GM18867 (cell line): ENCODE data around the gene CDH4.

ENCODE experiments used
- ATAC-seq: cut with Tn5 transposase; IDR thresholded peaks from one replicate; pipeline ENCODE4 v1.9.1; 2021; ENCODE audit warnings: mild to moderate bottlenecking, moderate library complexity; ENCODE audit not compliant: unreplicated experiment

CDH4 gene

DNA sequence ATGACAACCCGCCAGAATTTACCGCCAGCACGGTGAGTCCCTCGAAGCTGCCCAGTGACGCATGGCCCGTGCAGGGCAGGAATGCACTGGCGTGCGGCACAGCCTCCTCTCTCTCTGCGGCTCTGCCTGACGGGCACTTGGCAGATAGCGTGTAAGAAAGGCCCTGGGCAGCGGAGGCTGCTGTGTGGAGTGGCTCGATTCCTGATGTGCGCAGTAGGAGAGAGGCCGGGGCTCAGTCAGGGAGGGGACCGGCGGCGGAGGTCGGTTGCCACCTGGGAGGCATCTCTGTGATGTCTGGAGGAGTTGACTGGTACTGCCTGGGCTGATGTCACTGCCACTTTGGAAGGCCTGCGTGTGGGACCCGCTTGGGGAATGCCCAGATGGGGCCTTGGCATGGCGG is 643.0 kb downstream of the CDH4 start:
- ATAC-seq = no peak

DNA sequence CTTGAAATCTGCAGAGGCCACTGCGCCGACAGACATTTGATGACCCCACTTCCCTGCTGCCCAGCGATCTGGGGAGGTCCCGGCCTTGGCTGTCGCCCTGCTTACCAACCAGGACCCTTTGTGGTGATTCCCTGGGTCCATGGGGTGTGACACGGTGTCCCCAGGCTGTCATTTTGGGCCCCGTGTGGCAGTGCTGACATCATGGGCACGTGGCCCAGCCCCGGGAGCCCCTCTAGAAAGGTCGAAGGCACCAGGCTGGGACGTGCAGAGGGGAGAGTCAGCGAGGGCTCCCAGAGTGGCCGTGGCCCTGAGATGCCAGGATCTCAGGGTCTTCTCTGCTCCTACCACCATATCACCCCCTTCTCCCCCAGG is 643.6 kb downstream of the CDH4 start:
- no peak for ATAC-seq

DNA sequence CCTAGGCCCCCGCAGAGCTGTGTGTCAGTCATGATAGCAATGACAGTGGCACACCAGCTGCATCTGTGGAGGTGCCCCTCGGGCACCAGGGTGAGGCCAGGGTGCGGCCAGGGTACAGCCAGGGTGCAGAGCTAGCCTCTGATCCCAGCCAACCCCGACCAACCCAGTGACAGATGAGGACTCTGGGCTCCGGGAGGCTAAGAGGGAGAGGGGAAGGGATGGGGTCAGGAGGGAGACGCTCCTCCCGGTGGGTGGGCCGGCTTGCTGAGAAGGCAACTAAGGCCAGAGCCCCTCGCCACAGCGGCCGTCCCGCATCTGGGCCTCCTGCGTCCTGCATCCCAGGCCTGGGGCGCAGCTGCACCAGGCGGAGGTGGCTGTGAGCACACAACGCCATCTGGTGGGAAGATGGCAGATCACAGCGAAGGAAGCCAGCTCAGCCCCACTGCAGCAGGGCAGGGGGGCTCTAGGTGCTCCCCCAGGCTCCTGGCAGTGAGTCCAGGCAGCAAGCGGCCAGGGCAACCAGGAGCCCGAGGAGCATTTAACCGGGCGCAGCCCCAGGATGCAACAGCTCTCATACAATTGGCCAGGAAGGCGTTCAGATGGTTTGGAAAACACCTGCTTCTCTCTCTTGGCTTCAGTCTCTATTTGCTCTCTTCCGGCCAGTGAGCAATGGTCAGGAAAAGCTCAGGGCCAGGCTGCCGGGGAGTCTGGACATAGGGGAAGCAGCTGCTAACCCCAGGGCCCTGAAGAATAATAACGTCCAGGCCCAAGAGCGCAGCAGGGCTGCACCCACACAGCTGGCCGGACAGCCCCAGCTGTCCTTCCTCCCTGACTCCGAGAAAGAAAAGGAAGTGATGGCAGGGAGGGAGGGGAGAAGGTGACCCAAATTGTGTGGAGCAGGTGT is 644.2 kb downstream of the CDH4 start:
- no peak for ATAC-seq

DNA sequence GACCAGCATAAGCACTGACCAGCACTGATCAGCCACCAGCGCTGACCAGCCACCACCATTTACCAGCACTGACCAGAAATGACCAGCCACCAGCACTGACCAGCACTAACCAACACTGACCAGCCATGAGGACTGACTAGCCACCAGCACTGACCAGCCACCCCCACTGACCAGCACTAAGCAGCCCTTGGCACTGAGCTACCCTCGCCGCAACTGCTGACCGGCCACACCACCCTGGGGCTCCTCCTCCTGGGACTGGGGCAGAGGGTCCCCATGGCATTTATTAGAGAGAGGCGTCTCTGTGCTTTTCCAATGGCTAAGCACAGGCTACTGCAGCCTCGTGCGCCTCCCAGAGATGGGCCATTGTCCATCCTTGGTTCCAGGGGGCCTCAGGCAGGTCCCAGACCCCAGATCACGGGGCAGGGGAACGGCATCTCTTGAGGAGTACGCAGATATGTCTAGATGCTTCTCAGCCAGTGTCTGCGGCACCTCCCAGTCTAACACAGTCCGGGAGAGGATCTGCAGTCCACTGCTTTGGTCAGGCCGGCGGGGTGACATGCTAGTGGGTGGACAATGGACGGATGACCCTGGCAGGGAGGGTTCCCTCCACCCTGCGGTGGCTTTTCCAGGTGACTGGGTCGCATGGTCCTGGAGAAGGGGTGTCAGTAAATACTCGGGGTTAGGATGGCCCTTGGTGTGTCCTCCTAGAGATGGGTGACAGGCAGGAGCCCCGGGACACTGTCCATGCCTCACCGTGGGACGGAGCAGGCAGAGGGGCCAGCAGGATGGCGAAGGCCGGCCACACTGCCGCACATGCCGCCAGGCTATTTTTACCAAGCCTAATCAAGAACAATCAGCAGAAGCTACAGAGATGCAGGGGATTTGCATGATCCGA is 645.6 kb downstream of the CDH4 start:
- no peak for ATAC-seq

DNA sequence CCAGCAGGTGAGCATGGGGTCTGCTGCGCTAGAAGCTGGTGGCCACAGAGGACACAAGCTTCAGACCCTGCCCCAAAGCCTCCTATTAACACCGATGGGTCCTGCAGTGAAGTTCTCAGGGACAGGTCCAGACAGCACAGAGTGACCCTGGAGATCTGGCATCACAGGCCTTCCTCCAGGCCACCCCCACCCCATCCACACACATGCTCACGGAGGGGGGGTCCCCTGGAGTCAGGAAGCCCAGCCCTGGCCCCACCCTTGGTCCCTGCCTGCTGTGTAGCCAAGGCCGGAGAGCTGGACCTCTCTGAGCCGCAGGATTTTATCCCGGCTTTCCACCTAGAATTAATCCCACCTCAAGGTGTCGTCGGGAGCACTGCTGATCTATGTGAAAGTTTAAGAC is 646.3 kb downstream of the CDH4 start:
- no peak for ATAC-seq

DNA sequence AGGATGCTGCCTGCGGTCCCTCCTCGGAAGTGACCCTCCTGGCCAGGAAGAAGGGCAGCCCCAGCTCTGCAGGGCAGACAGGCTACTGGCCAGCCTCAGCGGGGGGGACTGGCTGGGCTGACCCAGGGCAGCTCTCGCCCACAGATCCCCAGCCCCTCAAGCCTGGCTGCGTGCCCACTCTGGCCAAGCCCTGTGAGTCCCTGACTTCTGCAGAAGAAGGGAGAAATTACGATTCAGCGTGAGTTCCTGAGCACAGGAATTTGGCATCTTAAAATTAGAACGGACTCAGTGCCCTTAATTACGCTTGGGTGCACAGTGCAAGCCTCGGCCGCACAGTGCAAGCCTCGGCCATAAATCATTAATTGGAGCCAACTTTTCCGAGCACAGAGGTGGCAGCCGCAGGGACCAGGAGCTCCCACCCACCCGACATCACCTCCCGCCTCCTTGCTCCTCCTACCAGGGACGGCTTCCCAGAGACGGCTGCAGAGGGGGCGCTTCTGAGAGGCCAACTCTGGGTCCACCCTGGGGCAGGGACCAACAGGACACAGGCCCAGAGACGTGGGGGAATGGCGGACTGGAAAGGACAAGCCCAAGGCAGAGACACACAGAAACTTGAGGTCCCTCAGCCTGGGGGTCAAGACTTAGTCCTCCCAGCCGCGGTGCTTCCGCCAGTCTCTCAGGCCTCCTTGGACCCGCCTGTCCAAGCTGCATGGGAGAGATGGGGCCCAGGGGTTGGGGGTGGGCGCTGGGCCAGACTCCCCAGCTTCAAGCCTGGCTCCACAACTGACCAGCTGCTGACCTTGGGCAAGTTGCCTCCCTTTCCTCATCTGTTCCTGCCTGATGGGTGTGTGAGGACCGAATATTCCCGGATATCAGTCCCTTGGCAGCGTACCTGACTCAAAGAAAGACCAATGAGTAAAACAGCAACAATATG is 648.2 kb downstream of the CDH4 start:
- no peak for ATAC-seq

DNA sequence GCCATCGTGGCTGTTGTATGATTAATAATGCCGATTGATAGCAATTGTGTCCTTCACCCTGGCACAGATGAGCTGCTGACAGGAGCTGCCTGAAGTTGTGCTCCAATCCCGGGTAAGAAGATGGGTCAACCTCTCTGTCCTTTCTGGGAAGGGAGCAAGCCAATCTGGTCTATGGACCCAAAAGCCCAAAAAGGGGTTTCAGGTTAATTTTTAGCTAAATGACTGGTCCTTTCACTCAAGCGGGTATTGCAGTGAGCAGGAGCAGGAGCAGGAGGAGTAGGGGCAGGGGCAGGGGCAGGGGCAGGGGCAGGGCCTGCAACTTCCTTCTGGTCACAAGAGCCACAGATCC is 648.9 kb downstream of the CDH4 start:
- no peak for ATAC-seq

DNA sequence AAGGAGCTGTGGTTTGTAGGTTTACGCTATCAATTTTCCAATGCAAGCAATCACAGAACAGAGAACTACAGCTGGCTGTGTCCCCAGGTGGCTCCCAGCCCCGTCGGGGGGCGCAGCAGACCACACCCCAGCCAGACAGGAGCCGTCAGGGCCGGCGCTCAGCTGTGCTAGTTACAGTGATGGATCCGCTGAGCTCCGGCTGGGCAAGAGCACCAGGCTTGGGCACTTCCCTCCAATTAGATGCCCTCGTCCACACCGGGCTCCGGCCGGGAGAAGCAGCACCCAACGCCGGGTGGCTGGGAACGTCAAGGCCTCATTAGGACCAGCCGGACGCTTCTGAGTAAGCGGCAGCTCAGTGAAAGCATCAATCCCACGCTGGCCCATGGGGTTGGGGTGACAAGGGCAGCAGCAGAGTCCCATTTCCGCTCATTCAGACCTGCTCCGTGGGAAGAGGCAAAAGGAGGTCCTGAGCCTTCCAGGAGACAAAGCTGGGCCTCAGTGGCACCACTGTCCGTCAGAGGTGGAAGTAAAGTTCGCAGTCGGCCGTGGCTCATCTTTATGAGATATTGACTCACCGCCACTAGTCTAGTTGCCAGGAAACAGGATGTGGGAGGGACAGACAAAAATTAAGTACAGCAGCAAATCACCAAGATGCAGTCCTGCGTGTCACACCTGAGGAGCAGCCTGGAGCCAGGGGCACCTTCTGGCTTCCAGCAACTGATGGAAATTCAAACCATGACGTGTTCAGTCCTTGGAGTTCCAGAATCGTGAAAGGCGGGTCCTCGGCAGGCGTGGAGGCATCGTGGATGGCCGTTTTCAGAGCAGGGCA is 649.5 kb downstream of the CDH4 start:
- no peak for ATAC-seq

DNA sequence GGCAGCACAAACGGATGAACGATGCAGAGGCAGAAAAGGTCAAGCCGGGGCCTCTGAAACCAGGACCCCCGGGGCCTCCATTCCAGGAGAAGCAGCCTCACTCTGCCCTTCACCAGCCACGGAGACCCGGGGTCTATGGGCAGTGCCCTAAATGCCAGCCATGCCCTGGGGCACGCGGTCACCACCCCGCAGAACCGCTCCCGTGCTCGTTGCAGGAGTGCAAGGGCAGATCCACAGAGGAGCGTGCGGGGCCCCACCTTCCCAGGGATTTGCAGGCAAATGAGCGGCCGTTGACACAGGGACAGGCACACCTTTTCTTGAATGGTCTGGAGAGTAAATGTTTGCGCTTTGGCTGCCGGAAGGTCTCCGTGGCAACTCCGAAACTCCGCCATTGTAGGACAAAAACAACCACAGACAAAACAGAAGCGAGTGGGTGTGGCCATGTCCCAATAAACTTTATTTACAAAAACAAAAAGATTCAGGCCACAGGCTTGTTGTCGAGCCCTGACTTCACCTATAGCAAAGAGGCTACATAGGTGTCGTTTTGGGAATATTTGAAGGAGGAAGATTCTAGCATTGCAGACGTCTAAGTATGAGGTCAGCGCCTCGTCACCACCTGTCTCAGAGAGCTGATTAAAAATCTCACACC is 650.3 kb downstream of the CDH4 start:
- no peak for ATAC-seq

DNA sequence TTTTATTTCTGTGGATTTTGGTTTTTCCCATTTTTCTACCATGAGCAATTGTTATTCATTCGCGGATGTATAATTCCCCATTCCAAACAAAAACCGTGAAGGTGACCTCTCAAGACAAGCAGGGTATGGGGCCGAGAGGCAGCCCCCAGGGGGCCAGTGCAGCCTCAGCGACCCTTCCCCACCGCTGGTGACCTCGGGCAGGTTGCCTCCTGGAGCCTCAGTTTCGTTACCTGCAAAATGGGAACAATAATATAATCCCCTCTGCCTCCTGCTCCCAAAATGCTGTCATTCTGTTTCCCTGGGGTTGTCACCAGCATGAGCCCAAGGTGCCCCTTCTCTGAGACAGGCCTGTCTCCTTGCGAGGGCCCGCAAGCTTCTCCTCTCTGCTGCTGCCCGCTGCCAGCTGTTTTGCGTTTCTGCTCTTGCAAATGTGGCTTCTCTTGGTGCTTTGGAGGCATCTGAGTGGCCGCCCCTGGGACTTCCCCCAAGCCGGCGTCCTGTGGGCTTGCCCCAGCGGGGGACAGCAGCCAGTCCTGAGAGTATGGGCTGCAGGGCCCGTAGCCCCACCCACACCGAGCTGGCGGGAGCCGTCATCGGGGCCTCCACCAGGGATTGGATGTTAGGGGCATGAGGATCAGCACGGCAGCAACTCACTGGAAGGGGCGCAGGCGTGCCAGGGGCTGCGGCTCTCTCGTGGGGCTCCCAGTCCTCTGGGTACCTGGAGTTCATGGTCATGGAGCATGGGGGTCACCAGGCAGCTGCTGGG is 651.7 kb downstream of the CDH4 start:
- no peak for ATAC-seq

DNA sequence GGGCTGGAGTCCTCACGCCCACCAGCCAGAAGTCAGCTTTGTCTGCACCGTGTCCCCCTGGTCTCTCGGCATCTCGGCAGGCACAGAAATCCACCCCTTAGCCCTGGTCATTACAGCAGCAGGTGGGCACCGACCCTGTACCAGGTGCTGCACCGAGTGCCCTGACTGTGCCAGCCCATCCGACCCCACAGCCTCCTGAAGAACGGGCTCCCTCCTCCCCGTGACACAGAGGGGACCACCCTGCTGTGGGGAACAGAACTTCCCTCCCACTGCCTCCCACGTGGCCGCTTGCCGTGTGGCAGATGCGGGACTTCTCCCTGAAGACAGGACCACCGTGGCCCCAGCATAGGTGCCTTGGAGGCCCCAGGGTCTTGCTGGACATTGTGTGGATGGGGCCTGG is 652.4 kb downstream of the CDH4 start:
- ATAC-seq = no peak

DNA sequence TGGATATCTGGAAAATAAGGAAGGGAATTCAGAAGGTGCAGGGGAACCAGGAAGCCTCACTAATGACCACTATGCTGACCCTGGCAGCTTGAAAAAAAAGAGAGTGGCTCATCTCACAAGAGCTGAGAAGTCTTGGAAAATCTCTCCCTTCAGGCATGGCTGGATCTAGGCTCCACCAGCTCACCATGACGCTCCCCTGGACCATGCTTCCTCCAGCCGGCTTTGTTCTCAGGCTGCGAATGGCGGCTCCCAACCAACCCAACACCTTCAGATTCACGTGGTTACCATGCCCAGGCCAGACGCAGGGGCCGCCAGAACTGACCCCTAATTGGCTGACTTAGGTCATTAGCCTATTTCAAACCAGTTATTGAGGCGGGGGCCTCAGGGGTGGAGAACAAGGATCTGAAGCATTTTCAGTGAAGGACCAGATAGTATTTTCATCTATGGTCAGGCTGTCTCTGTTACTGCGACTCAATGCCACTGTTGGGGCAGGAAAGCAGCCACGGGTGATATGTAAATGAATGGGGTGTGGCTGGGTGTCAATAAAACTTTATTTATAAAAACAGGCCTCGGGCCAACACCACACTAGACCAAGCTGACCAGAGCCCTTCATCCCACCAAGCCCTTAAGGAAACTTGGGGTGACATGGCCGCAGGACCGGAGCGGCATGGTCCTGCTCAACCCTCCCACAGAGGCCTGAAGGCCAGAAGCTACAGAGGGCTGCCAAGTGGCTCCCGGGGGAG is 653.9 kb downstream of the CDH4 start:
- ATAC-seq = no peak

DNA sequence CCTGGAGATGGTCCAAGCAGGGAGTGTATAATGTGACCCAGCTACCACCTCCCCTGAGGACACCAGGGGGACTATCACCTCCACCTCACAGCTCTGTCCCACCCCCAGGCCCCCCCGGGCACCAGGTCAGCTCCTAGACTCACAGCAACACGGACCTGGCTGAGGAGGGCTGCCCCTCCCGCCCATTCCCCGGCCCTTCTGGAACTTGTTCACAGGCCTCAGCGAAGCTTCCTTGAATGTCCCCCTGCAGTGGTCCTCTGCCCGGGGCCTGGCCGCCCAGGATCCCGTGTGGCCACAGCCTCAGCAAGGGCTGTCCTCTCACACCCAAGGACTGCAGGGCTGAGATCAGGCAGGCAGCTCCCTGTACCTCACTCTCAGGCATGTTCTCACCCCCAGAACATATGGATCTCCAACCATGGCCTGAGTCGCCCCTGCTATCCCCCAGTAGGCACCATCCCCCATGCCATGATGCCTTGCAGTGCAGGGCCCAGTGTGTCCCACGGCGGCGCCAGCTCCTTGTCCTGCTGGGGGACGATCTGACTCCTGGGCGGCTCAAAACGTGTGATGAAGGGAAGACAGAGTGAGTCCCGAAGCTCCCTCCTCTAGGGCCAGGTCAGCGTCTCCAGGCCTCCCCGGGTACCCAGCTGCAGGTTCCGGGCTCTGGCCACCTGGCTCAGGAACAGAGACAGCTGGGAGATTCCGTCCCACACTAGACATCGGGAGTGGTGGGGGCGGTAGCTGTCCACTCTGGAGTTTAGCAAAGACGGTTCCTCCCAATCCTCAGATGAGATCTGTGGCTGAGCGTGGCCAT is 655.2 kb downstream of the CDH4 start:
- ATAC-seq = no peak

DNA sequence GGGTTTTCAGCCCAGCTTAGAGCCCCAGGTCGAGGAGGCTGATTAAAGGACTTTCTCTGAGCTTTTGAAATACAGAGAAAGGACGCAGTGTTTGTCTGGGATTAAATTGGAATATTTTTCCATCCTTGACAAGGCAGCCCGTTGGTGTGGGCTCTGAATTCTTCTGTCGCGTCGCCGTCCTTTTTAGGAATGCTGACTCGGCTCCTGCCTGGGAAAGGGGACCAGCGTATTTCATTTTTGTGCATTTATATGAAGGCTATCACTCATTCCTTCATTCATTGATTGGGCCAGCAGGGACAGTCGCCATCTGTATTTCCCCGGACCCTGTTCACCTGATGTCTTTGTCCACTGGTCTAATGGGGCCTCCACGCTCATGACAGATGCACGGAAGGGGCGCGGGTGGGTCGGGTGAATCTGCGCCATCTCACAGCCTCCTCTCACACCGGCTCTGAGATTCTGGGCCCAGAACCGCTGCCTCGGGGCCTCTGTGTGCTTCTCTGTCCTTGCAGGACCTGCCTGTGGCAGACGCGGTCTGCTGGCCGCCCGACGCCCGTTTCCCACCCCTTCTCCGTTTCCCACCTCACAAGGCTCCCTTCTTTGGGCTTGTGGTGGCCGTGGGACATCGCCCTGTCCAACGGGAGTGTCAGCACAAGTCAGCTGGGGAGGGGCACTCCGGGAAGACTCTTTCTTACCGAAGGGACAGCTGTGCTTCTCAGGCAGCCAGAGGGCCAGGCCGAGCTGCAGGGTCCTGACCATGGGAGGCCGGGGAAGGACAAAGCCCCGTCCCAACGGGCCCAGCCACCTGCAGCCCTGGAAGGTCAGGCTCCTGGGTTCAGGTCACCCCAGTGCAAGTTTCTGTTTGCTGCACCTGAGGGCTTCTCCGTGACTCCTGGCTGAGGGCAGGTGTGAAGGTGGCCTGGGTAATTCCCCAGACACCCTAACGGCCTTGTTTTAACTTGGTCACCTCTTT is 656.3 kb downstream of the CDH4 start:
- no peak for ATAC-seq

DNA sequence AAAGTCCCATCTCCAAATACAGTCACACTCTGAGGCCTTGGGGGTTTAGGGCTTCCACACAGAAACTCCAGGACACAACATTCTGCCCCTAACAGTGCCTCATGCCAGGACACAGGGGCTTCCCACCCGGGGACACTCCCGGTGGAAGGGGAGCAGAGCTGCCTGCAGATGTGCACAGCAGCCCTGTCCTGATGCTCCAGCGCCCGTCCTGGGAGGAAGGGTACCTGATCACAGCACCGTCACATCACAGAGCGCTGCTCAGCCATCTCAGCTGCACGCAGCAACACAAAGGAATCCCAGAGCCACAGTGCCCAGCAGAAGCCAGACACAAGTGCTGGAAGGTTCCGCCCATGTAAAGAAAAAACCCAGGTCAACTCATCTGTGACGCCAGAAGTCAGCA is 657.0 kb downstream of the CDH4 start:
- no peak for ATAC-seq

DNA sequence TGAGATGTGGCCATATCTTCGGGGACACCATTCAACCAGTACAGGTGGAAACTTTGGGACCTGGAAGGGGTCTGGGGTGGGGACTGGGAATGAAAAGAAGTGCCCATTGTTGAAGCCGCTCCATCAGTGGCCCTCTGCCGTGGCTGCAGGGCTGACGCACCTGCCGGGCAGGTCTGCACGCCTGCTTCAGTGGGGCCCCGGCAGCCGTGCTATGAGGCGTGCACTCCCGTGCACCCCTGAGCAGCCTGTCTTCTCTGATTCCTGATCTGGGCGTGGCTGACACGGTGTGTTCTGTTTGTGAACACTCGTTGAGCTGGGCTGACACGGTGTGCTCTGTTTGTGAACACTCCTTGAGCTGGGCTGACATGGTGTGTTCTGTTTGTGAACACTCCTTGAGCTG is 657.8 kb downstream of the CDH4 start:
- no peak for ATAC-seq
